Endothelial cell of umbilical vein (primary cell): ENCODE measurements around the gene MT1H. TPM values are rescaled to one million over a fixed set of nuclear protein-coding genes. Genes with fewer than 3 reads are reported as not detected.

ENCODE experiments used
- BruUV-seq: library from RNA; stranded (reverse); fragments of 400-500 nt; replicated peaks from 2 replicates; lab custom pipeline; 2021; lab: Mats Ljungman, UMichigan
- CTCF ChIA-PET: fragments of 300-600, 350-600 bp; sonication (Branson Sonifier 250); formaldehyde crosslinking; loops from one replicate; lab custom pipeline; 2021; ENCODE audit warnings: antibody characterized with exemption, inconsistent platforms; lab: Charles Lee
- POLR2A ChIA-PET: fragments of 300-600, 350-600 bp; sonication (Branson Sonifier 250); formaldehyde crosslinking; loops from one replicate; lab custom pipeline; 2021; ENCODE audit warnings: antibody characterized with exemption, inconsistent platforms; lab: Charles Lee
- DNase-seq: peaks from one replicate; pipeline ENCODE4 v3.0.0-alpha.2; 2011; ENCODE audit warnings: low read depth, low spot score
- FAIRE-seq: peaks from 2 replicates; lab custom pipeline; 2011; peaks lifted over from hg19 to GRCh38; lab: Jason Lieb, UNC
- H2AFZ ChIP-seq: 2 replicates; pipeline ENCODE4 v1.6.0; 2012; ENCODE audit warnings: low read depth, low read length, control low read depth, inconsistent platforms
- H3K27ac ChIP-seq: 2 replicates; pipeline ENCODE4 v1.5.1; 2011; ENCODE audit warnings: low read depth, mild to moderate bottlenecking, control low read depth, low read length, moderate library complexity; ENCODE audit not compliant: insufficient read depth
- H3K27me3 ChIP-seq, 2 experiments: 2 replicates each; pipeline versions ENCODE4 v1.6.0 to v1.6.1; 2011; ENCODE audit warnings: low read length in 2 of 2, mixed read lengths in 1 of 2; ENCODE audit not compliant: control insufficient read depth in 2 of 2, insufficient read depth in 2 of 2
- H3K36me3 ChIP-seq, 2 experiments: 2 replicates in 1 of 2; 3 replicates in 1 of 2; pipeline ENCODE4 v1.5.1; 2011; ENCODE audit warnings: low read length in 2 of 2, mild to moderate bottlenecking in 1 of 2, moderate library complexity in 1 of 2; ENCODE audit not compliant: control insufficient read depth in 2 of 2, insufficient read depth in 2 of 2; ENCODE audit errors: extremely low read depth in 1 of 2
- H3K4me1 ChIP-seq: 3 replicates; pipeline ENCODE4 v1.5.1; 2011; ENCODE audit warnings: mild to moderate bottlenecking, low read length; ENCODE audit not compliant: control insufficient read depth, insufficient read depth; ENCODE audit errors: extremely low read depth
- H3K4me2 ChIP-seq: 2 replicates; pipeline ENCODE4 v1.6.1; 2011; ENCODE audit warnings: low read length, control low read depth, mixed read lengths; ENCODE audit not compliant: insufficient read depth
- H3K4me3 ChIP-seq, 3 experiments: fragments of 200-600 bp in 1 of 3; sonication (generic), shearing (Covaris generic) in 1 of 3; replicated peaks in 1 of 3; 2 replicates each; pipeline ENCODE4 v1.5.1; 2011 to 2016; ENCODE audit warnings: control low read depth in 3 of 3, low read length in 3 of 3, mild to moderate bottlenecking in 2 of 3, inconsistent platforms in 1 of 3, low read depth in 1 of 3, moderate library complexity in 1 of 3; ENCODE audit not compliant: insufficient read depth in 1 of 3
- H3K79me2 ChIP-seq: 2 replicates; pipeline ENCODE4 v1.6.0; 2012; ENCODE audit warnings: low read length, inconsistent platforms; ENCODE audit not compliant: control insufficient read depth, insufficient read depth
- H3K9ac ChIP-seq: replicated peaks from 2 replicates; pipeline ENCODE3; 2011; ENCODE audit warnings: low read length, control low read depth; ENCODE audit not compliant: insufficient read depth; ENCODE audit errors: extremely low read depth
- H3K9me1 ChIP-seq: replicated peaks from 3 replicates; pipeline ENCODE4 v1.6.0; 2011; ENCODE audit warnings: mild to moderate bottlenecking, low read length; ENCODE audit not compliant: control insufficient read depth, insufficient read depth; ENCODE audit errors: extremely low read depth
- H3K9me3 ChIP-seq: replicated peaks from 2 replicates; pipeline ENCODE4 v1.5.1; 2012; ENCODE audit warnings: low read length, inconsistent platforms; ENCODE audit not compliant: control insufficient read depth, insufficient read depth
- H4K20me1 ChIP-seq: replicated peaks from 2 replicates; pipeline ENCODE3; 2011; ENCODE audit warnings: mild to moderate bottlenecking, low read length; ENCODE audit not compliant: control insufficient read depth, insufficient read depth; ENCODE audit errors: extremely low read depth
- EZH2 ChIP-seq: IDR thresholded peaks from 2 replicates; pipeline ENCODE4 v1.6.1; 2012; ENCODE audit warnings: borderline replicate concordance, low read depth, mild to moderate bottlenecking, moderate library complexity, low read length, inconsistent platforms; ENCODE audit not compliant: severe bottlenecking
- FOS ChIP-seq: IDR thresholded peaks from 2 replicates; pipeline ENCODE4 v1.6.1; 2011; ENCODE audit warnings: mild to moderate bottlenecking, low read length, moderate library complexity, borderline replicate concordance; ENCODE audit not compliant: insufficient read depth
- GATA2 ChIP-seq: IDR thresholded peaks from 2 replicates; pipeline ENCODE4 v1.7.0; 2011; ENCODE audit warnings: low read depth, mild to moderate bottlenecking, moderate library complexity, mixed read lengths, low read length; ENCODE audit not compliant: insufficient read length, insufficient read depth
- JUN ChIP-seq: IDR thresholded peaks from 2 replicates; pipeline ENCODE4 v1.6.1; 2011; ENCODE audit warnings: borderline replicate concordance, low read depth; ENCODE audit not compliant: insufficient read length, insufficient read depth
- MAX ChIP-seq: IDR thresholded peaks from 2 replicates; pipeline ENCODE4 v1.6.1; 2011; ENCODE audit not compliant: insufficient read depth, insufficient read length
- MYC ChIP-seq: IDR thresholded peaks from one replicate; pipeline ENCODE4 v1.6.1; 2011; ENCODE audit warnings: mild to moderate bottlenecking, low read depth, low read length
- POLR2A ChIP-seq: IDR thresholded peaks from 2 replicates; pipeline ENCODE4 v1.6.1; 2012; ENCODE audit warnings: low read depth, mild to moderate bottlenecking, control low read depth, low read length
- POLR2AphosphoS5 ChIP-seq: IDR thresholded peaks from 2 replicates; pipeline ENCODE4 v1.6.1; 2012; ENCODE audit warnings: low read depth, mild to moderate bottlenecking, control low read depth, low read length, moderate library complexity; ENCODE audit not compliant: insufficient read depth
- dilution Hi-C: fragments of 300-500 bp; cut with MboI; formaldehyde crosslinking; loops from one replicate; pipeline ENCODE4 v1.15.0; 2019; ENCODE audit warnings: low sequenced_read_pairs; ENCODE audit not compliant: extremely low pct_ligation_motif_present
- intact Hi-C: fragments of 100-400 bp; cut with micrococcal nuclease; formaldehyde crosslinking; loops from one replicate; pipeline ENCODE4 v1.10.0; 2022
- polyA plus RNA-seq, 4 experiments: library from polyadenylated mRNA; depleted of rRNA in 3 of 4; stranded (reverse) in 3 of 4; unstranded in 1 of 4; fragments of >200 nt; gene quantifications; 2 replicates each; pipeline versions ENCODE4 v1.2.1 to v1.2.3, GENCODE V29; 2011 to 2012; ENCODE audit warnings: missing spikeins in 1 of 4
- total RNA-seq: library from RNA; stranded (reverse); gene quantifications from 2 replicates; pipeline ENCODE4 v1.2.3, GENCODE V29; 2021
- TF ChIP-seq, protein P1 (sequence below), 2 donors: IDR thresholded peaks; 1 replicate in 1 of 2; 2 replicates in 1 of 2; pipeline ENCODE4 v1.5.1; 2011; ENCODE audit warnings: low read length in 2 of 2, mild to moderate bottlenecking in 2 of 2, moderate library complexity in 2 of 2, control low read depth in 1 of 2, inconsistent platforms in 1 of 2, low read depth in 1 of 2; ENCODE audit not compliant: insufficient read depth in 1 of 2; ENCODE audit errors: extremely low read depth in 1 of 2

Gene MT1H
- total and polyA plus RNA-seq, 2 donors (not counting 3 experiments of a cell fraction or from before 2014, with no cell fraction given), result not detected

DNA sequence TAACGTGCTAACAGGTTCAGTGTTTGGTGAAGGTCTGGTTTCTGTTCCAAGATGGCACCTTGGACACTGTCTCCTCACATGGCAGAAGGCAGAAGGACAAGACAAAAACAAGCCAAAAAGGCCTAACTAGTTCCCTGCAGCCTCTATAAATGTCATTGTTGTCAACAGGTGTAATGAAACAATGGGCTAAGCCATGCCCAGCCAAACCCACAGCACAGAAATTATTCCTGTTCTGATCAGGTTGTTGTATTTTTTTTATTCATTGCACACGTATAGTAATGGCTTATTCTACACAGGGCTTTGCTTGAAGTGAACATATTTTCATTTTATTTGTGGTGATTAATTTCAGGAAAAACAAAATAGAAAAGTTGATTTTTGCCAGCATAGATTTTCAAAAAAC is 44.2 kb downstream of the MT1H start:
- Histone ChIP-seq H4K20me1 (no peaks in the 10 kb centered on the region), H3K4me2 (no peak overlapping the region), H3K4me3 (no peak overlapping the region), H3K9ac (no peak overlapping the region), H3K79me2 (no peaks in the 10 kb centered on the region), H3K9me1 (no peaks in the 10 kb centered on the region), H3K27ac (no peak overlapping the region), H3K4me1 (no peaks in the 10 kb centered on the region), H2AFZ (no peak overlapping the region), H3K27me3 (no peaks in the 10 kb centered on the region), H3K9me3 (no peaks in the 10 kb centered on the region), H3K36me3 (no peaks in the 10 kb centered on the region)
- dilution Hi-C loops (no loop called here), intact Hi-C loops (no loop called here)
- DNase-seq (no peak), FAIRE-seq (no peak)
- TF ChIP-seq GATA2, result no peak
- TF ChIP-seq MAX, result no peak
- TF ChIP-seq, protein P1, sequence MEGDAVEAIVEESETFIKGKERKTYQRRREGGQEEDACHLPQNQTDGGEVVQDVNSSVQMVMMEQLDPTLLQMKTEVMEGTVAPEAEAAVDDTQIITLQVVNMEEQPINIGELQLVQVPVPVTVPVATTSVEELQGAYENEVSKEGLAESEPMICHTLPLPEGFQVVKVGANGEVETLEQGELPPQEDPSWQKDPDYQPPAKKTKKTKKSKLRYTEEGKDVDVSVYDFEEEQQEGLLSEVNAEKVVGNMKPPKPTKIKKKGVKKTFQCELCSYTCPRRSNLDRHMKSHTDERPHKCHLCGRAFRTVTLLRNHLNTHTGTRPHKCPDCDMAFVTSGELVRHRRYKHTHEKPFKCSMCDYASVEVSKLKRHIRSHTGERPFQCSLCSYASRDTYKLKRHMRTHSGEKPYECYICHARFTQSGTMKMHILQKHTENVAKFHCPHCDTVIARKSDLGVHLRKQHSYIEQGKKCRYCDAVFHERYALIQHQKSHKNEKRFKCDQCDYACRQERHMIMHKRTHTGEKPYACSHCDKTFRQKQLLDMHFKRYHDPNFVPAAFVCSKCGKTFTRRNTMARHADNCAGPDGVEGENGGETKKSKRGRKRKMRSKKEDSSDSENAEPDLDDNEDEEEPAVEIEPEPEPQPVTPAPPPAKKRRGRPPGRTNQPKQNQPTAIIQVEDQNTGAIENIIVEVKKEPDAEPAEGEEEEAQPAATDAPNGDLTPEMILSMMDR (IDR thresholded peaks at IDR 0.05; ENCODE audit: extremely low read depth in 1 of 2, insufficient read depth in 1 of 2, low read depth in 1 of 2, low read length in 2 of 2), result no peak
- TF ChIP-seq EZH2, result no peak
- no peak for TF ChIP-seq FOS
- TF ChIP-seq POLR2A, result no peak
- no peak for TF ChIP-seq JUN
- no peak for TF ChIP-seq MYC
- TF ChIP-seq POLR2AphosphoS5, result no peak
- BruUV-seq, result no TSS peak
- CTCF ChIA-PET, result interaction anchor here (1.8 kb wide), 1 partner anchor 12 kb away, joined by 4 read pairs; no protein-coding TSS in a partner anchor
- POLR2A ChIA-PET, result no interaction called here
